HG02981 (cell line): ENCODE data around the gene KDR.

Source experiments
- ATAC-seq: cut with Tn5 transposase; IDR thresholded peaks from one replicate; pipeline ENCODE4 v1.9.1; 2021; ENCODE audit warnings: mild to moderate bottlenecking, moderate library complexity; ENCODE audit not compliant: unreplicated experiment

The KDR gene

DNA sequence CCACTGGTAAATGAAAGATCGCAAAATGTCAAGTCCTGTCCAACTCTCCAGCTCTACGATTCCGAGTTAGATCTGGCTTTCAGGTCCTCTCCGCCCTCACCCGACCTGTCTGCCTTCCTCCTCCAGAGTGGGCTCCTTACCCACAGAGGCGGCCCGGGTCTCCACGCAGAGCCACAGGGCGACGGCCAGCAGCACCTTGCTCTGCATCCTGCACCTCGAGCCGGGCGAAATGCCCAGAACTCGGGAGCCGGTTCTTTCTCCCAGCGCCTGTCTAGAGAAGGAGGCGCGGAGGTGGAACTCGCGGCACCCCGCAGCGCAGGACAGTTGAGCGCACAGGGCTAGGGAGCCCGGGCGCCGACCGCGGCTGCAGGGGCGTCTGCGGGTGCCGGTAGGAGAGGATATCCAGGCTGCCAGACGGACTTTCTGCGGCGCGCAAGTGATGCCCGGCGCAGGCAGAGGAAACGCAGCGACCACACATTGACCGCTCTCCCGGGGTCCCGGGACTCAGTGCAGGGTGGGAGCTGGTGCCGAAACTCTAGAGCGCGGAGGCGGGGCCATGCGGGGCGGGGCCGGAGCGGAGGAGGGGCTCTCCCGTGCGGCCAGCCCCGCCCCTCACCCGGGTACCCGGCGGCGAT lies at the start of gene KDR:
Gene KDR (minus strand): TSS at position 509 of the 635 bp plus-strand sequence. CDS start 302 bp downstream, at position 207.
- no peak for ATAC-seq

DNA sequence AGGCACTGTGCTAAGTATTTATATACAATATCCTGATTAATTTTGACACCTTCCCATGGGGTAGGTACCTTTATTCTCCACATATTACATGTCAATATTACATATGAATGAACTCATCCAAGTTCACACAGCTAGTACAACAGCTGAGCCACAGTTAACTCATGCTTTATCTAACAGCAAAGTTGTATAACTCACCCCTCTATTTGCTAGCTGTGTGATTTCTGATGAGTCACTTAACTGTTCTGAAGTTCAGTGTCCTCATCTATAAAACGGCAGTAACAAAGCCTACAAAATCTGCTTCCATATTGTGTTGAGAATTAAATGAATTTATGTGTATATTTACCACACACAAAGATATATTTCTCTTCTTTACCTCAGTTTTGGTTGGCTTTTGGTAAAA lies 48.2 kb upstream of the KDR start:
- no peak for ATAC-seq

DNA sequence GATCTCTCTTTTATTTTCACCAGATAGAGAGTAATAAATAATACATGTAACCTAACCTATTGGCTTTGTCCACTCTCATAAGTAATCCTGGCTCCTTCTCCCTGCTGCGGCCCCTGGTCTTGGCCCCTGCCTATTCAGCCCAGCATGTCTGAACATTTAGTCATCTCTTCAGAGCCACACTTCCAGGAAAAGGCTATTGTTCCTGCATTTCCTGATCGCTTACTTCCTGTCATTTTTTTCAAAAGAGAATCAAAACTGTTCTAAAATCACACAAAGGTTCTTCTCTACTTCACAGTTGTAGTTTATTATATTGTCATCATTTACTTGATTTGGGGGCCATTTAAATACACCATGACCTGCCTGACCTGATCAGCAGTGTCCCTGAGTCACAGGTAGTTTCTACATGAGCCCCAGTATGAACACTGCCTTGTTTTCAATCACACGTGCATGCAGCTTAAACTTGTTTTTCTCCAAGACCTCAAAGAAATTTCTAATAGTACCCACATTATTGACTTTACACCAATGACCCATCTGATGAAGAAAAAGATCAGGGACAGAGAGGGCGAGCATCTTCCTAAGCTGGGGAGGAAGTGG lies 47.4 kb upstream of the KDR start:
- no peak for ATAC-seq

DNA sequence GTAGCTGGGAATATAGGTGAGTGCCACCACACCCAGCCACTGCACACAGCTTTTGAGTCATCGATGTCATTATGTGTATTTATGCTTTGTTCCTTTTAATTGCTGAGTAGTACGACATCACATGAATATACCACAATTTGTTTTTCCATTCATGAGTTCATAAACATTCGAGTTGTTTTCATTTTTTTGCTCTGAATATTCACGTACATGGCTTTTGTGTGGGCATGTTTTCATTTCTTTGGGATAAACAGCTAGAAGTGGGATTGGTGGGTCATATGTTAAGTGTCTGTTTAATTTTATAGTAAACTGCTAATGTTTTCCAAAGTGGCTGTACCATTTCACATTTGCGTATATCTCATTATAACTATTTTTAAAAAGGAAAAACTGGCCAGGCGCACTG lies 45.1 kb upstream of the KDR start:
- ATAC-seq = no peak

DNA sequence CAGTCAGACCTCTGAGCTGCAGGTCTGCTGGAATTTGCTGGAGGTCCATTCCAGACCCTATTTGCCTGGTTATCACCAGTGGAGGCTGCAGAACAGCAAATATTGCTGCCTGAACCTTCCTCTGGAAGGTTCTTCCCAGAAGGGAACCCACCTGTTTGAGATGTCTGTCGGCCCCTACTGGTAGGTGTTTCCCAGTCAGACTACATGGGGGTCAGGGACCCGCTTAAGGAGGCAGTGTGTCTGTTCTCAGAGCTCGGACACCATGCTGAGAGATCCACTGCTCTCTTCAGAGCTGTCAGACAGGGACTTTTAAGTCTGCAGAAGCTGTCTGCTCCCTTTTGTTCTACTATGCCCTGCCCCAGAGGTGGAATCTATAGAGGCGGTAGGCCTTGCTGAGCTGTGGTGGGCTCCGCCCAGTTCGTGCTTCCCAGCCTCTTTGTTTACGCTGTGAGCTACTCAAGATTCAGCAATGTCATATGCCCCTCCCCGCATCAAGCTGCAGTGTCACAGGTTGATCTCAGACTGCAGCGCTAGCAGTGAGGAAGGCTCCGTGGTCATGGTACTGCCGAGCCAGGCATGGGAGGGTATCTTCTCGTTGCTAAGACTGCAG lies 44.1 kb upstream of the KDR start:
- ATAC-seq = no peak

DNA sequence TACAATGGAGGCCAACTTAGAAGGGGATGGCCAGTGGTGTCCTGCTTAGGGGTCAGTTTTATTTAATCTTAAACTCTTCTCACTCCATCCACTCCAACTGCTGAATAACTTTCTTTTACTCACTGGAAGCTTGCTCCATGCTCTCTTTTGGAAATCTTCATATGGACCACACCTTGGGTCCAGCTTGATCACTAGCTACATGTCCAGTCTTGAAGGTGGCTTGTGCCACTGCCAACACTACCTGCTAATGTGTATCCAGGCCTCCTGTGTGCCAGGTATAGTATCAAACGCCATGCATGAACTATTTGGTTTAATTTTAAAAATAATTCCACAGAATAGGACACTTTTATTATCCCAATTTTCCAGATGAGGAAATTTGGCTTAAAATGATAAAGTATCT lies 37.0 kb upstream of the KDR start:
- ATAC-seq = no peak

DNA sequence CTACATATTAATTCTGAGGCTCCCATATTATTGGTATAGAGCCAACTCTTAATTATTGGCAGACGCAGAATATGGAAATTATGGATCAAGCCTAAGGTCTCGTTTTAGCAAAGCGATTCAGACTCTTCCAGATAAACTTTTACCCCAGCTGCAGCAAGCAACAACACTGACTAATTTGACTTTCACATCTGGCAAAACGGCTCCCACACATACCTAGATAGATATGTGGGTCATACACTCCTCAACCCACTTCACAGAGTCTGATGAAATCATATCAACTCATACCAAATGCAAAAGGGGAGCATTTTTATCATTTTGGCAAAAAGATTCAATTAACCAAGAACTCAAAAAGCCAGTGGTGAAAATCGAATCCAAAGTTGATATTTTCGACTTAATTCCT lies 36.3 kb upstream of the KDR start:
- ATAC-seq = no peak

DNA sequence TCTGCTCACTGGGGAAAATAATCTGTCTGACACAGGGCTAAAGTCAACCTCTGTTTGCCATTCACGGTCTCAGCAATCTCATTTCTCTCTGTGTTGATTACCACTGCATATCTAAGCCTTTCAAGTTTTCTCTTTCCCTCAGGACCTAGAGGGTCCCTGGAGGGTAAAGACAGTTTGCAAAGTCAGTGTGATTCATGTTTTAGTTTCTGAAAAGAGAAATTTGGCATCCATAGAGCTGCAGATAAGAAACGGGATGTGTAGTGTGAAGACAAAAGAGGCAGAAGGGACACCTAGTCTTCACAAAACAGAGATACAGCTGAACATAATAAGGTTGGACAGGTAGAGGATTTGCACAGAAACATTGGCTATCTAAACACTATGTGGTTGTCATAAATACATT lies 34.5 kb upstream of the KDR start:
- ATAC-seq = no peak

DNA sequence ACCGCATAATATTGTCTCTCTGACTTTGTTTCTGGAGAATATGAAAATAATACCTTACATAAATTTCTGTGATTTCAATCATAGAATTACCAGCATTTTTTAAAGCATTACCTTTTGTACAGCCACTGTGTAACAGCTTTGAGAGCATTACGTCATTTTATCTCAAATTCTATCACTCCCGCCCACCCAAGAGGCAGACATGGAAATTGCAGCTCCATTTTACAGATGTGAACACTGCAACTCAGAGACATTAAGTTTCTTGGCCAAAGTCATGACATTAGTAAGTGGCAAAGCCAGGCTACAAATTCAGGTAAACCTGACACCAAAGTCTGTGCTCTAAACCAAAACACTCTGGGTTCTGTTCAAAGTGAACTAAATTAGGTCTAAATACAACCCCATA lies 33.6 kb upstream of the KDR start:
- no peak for ATAC-seq

DNA sequence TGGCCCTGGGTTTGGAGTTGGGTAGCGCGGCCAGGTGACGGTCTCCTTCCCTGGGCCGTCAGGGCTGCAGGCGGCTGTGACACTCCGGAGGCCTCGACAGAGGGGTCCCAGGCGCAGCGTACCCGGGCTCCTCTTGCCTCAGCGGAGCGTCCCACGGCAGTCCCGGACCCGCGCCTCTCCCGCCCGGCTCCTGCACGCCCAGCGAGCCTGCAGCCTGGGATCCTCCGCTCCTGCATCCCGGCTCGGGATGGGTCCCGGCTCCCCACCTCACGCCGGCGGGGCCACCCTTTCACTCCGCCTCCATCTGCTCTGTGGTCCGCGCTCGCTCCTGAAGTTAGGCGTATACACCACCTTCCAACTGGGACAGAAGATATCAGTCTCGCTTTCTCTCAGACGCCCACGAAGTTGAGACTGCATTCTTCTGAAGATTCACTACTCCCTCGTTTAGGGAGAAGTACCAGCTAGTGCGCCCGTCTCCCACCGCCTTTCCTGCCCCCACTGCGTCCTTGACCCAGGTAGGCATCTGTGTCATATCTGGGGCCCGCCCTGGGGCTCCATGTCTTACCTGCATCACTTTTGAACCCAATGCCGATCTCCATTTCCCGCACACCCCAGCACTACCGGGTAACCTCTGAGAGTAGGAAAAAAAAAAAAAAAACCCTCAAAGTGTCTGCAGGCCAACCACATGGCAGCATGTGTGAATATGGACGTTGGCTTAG lies 32.3 kb upstream of the KDR start:
- no peak for ATAC-seq

DNA sequence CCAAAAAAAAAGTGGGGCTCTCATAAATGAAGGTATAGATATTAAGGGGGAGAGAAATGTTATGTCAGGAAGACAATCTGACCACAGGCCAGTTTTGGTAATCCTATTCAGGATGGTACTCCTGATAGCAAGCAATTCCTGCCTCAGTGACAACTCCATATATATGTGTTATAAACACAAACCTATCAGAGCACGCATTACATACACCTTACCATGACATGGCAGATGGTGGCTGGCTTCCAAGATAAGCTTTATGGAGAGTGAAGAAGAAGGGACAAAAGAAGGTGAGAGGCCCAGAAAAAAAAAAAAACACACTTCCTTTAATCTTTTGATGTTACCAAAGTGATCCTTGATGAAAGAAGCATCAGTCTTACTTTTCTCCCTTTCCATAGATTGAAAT lies 29.5 kb upstream of the KDR start:
- ATAC-seq = no peak

DNA sequence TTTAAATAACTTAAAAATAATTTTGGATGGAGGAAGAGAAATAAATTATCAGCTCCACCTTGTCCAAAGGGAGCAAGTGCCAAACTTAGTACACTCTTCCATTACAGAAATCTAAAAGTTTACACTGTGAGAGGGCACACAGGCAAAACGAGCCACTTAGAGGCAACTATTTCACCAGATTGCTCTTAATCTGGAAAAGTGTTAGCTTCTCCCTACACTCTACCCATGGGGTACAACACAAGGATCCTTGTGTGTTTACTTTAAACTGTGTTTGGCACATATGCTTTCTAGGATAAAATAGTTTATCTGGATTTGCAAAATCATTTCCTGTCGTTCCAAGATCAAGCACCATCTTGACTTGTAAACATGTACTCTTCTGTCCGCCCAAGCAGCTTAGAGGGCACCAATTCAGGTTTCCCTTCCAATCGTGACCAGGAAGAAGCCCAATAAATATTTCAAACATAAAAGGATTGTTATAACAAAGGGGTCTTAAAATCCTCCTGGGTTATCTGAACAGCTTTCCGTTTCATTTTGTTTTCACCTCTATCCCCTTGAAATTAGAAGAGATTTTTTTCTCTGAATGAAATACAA lies 29.0 kb upstream of the KDR start:
- ATAC-seq = no peak

DNA sequence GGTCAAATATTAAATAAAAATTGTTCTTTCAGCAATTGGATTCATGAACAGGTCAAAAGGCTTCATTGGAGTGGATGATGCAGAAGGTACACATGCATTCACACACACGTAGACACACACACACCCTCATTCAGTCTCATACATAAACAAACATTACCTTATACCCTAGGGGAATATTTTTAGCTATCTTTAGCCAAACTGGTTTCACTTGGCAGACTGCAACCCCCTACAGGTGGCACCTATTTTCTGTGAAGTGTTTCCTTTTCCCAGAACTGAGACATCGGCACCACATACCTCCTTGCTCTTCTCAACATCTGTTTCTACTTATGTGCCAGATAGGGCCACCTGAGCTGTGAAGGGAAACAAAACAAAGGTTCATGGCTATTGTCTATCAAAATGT lies 18.5 kb upstream of the KDR start:
- ATAC-seq = no peak

DNA sequence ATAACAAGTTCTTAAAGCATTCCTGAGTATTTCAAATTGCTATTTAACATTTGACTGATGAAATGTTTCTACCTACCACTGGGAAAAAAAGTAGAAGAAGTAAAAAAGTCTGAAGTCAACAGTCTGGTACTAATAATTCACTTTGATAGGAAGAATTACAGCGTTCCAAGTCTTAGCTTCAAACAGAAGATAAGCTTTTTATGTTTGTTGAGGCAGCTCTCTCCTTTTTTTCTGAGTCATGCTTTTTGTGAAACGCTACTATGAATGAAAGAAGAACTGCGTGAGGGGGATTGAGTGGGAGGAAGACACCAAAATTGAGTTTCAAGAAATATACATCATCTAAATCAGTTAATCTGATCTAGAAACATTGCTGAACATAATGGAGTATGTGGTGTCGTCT lies 13.0 kb upstream of the KDR start:
- no peak for ATAC-seq

DNA sequence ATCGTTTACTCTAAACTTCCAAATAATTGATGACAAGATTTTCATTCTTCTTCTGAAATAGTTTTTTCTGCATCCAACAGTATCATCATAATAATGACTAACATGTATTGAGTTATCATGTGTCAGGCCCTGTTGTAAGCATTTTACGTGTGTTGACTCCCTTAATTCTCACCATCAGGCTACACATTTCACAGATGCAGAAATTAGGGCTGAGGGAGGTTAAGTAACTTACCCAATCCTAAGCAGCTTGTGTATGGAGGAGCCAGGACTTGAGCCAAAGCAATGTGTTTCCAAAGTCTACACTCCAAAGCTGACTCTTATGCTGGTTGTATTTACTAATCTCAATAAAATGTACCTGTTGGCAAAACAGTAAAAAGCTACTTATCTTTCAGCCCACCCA lies 11.2 kb upstream of the KDR start:
- ATAC-seq = no peak

DNA sequence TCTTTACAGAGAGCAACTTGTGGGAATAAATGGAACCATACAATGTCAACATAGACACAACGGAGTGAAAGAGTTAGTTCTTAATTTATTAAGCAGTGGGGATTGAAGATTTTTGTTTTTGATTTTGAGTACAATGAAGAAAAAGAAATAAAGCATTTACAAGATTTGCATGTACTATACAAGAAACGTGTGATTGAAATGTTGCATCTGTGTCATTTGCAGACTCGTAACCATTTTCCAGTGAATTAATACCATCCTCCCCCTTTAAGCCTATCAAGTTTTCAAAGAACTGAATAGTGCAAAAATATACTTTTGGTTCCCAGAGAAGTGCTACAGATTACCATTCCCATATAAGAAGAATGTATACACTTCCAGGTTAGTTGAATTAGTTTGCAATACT lies 8.6 kb upstream of the KDR start:
- no peak for ATAC-seq

DNA sequence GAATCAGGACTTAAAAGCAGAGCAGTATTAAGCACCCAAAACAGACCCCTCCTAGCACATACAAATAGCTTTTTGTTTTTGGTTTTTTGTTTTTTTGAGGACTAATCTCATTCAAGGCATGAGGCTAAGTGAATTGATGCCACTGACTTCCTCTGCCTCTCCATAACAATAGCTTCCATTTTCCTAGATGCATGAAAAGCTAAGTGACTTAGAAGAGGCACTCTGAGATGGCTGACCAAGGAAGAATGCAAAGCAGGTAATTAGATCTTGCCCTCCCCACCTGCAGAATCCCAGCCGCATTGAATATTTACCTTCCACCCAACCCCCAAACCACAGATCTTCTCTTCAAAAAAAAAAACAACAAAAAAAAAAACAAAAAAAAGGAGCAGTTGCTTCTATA lies 7.4 kb upstream of the KDR start:
- ATAC-seq = no peak

DNA sequence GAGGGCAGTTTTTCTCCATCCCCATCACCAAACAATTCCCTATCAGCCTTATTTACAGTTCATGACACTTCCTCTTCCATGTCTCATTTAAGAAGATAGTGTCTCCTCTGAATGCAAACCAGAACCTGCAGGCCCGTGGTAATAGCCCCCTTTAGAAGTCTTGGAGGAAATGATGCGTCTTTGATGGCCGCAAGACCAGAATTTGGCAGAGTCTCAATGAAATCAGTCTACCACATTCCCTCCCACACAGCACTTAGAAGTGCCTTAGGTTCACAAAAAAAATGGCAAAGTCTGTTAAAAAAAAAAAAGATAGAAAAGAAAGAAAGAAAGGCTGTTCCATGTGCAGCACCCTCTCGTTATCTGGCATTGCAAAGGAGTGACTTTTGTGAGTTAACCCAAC lies 2.1 kb upstream of the KDR start:
- no peak for ATAC-seq

DNA sequence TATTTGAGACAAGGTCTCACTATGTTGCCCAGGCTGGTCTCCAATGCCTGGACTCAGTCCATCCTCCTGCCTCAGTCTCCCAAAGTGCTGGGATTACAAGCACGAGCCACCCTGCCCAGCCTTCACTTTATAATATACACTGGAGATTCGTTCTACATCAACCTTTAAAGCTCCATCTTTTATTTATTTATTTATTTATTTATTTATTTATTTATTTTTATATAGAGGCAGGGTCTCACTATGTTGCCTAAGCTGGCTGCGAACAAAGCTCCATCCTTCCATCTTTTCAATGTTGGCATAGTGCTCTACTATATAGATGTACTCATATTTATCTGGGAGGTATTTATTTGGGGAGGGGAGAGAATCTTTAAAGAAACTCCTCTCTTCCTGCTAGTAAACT lies 1.7 kb upstream of the KDR start:
- no peak for ATAC-seq

DNA sequence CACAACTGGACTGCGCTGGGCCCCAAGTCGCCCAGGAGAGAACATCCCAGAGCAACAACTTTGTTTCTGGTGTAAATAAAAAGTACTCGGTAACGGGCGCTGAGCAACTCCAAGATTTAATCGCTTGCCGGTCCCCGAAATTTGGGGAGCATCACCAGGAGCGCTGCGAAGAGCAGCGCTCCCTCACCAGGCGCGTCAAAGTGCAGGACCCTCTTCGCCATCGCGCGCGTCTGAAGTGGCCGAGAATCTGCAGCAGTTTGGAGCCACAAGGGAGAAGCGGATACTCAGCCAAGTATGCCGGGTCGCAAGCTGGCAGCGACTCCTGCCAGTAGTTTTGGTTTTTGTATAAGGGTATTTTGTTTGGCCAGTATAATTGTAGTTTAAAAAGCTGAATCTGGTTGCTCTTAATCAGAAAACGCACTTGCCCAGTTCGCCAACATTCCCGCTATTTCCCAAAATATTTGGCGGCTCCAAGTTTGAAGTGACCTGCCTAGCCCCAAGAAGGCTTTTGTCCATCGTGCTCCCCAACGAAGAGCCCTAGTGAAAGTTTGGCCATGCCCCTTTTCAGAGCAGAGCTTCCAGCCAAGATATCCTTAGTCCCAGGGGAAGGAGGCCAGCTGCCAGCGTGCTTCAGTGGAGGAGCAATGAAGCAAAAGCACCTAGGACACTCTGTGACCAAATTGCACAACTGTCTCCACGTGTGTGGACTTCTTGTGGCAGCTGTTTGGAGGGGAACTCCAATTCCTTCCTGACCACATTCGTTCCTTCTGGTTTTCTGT lies 557 bp upstream of the KDR start:
- no peak for ATAC-seq
